T-helper 2 cell treated with Interferon-gamma antibody and Interleukin-4, amounts not matched to agents 100 ng/mL and 5 ng/mL, for 36 hours (primary cell): ENCODE results near the gene UCP1. TPM values are rescaled to one million over a fixed set of nuclear protein-coding genes. Genes with fewer than 3 reads are reported as not detected.

Experiments
- intact Hi-C: fragments of 100-400 bp; cut with micrococcal nuclease; formaldehyde crosslinking; loops from one replicate; pipeline ENCODE4 v1.15.1; 2023
- total RNA-seq: library from RNA; stranded (reverse); gene quantifications from 2 replicates; pipeline ENCODE4 v1.2.3, GENCODE V29; 2022

UCP1 gene
- not detected in 2 replicates for total RNA-seq

DNA sequence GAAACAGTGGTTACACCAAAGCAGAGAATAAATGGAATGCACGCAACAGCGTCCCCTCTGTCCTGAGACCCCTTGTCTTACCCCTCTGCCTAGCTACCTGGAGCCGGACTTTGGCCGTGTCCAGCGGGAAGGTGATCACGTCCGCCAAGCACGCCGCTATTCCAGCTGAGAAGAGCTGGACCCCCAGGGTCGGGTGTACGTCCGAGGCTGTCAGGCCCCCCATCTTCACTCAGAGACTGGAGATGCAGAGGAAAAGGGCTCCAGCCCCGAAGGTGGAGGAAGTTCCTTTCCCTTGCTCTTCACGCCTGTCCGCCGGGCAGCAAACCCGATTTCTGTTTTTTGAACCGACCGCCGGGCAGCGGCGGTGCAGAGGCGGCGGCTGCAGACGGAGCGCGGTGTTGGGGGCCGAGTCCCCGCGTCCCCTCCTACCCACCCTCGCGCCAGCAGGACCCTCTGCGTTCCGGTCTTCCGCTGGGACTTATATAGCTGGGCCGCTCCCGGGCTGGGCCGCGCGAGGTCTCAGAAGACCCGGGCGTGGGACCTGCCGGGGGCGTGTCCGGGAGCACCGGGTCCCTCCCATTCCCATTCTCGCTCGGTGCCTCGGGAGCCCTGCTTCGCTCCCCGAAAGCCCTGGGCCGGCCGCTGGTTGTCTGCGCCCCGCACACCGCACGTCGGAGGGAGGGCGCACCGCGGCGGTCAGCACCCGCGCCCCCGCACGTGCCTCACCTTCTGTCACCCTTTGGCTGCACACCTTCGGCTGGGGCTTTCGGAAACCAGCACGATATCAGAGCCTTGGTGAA, at the start of gene UCP1:
TSS of gene UCP1 (minus strand) at position 455 of the 800 bp plus-strand sequence. CDS start at position 223, 232 bp downstream.
- intact Hi-C loops = no loop called here

DNA sequence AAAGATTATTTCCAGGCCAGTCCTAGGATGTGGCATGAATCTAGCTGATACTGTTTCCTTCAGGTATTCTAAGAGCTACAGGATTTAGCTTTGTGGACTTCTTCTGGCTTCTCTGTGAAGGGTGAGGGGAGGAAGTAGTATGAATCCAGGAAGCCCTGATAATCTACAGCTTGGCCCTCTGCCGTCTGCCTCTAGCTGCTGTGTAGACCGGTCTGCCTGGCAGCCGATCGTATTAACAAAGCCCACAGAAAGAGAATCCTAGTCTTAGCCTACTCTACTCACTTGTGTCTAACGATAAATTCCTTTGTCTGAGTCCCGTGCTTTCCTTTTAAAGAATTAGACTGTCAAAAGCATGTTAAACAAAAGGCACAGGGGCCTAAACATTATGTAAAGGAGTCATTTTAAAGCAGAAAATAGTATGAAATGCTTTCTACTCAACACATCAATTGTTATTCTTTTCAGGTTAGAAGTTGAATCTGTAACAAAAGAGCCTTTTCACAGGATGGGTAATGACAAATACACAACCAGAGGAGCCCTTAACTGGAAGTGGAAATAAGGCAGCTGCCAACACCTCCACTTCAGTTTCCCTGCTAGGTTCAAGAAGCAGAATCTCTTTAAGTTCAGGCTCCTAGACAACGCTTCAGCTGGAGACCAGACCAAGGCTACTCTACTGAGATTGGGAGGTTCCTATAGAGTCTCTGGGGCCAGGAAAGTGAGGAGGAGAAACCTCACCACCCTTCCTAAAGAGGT, 48.9 kb upstream of the UCP1 start:
- intact Hi-C loops = loop anchor here (2.0 kb wide), 1 partner anchor 59 kb away; no protein-coding TSS in a partner anchor

DNA sequence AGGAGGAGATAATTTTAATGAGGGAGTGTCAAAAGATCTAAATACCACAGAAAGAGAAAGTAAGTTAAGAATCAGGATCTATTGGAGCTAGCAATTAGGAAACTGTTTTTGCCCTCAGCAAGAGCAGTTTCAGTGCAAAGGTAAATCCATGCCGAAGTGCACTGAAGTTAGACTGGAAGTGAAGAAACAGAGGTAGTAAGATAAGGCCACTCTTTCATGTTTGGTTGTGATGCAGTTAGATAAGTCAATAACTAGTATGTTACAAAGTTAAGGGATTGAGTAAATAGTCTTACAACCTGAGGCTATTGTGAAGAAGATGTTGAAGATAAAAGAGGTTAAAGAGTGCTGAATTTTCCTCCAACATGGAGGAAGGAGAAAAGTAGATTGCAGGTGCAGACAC, 46.7 kb upstream of the UCP1 start:
- intact Hi-C loops = no loop called here

GRCh38 chr4:140612357-140612756, 43.6 kb upstream of the UCP1 start:
- intact Hi-C loops = loop anchor here (5.0 kb wide), 1 partner anchor 90 kb away; the partner anchor contains the start of gene ELMOD2

DNA sequence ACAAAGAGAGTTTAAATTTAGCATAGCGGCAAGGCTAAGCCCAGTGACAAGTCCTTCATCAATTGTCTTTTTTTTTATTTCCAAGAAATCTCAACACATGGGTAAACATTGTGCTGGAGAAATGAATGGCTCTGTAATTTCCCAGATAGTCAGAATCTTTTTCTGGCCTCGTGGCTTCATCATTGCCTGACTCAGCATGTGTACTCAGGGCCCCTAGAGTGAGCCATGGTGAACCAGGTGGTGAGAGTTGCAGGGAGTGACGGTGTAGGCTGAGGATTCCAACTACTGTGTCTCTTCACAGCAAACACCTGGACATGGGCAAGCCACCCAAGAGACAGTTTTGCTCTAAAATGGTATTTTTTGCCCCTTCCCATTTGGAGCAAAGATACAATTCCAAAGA, 43.1 kb upstream of the UCP1 start:
- intact Hi-C loops = loop anchor here (5.0 kb wide), 1 partner anchor 90 kb away; the partner anchor contains the start of gene ELMOD2

DNA sequence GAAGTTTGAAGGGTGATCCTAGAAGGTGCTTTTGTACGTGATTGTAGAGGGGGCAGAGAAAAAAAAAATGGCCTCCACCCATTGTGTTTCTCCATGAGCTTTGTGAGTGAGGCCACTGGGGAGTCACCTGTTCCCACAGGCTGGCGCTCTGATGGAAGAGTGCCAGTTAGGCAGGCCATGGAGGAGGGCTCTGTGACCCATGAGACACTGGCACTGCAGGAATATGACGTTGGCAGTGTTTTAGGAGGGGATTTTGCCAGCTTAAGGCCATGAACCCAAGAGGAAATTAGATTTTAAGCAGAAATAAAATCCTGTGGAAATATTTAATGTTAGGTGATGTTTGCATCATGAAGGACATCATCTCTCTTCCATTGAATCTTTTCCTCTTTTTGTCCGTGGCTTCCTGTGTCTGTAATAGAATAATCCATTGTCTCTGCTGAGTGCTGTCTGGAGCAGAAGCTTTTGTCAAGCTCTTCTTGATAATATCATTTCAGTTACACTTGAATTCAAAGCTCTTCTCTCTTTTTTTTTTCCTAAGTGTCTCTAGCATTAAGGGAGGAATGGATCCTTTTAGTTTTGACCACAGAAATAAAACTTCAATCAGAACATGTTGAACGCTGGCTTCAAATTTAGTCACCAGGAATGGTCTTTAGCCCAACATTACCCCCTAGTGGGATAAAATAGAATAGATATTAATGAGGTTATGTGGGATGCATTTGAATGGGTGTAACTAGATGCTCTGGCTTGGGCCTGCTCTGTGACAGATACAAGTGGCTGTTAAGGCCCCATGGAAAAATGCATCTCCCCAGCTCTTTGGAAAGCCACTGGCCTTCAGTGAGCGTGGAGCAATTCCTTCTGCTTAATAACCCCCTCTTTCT, 41.0 kb upstream of the UCP1 start:
- intact Hi-C loops = loop anchor here (1.0 to 5.0 kb wide), 2 partner anchors 87 to 249 kb away; partner anchors contain the start of gene ELMOD2

DNA sequence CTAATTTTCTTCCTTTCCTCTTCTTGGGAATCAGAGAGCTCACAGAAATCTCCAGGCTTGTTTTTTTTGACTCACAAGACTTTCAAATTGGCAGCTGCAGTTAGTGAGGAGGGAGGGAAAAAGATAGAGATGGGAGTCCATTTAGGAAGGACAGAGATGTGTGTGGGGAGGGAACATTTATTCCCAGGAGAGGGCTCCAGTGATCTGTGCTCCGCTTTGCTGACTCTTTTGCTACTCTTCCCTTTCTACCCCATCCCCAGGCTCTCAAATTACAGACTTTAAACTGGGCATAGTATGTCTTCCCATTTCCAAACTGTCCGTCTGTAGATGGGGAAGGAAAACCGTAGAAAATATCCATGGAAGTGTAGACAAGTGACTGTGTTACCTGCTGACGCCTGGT, 39.1 kb upstream of the UCP1 start:
- intact Hi-C loops = no loop called here

DNA sequence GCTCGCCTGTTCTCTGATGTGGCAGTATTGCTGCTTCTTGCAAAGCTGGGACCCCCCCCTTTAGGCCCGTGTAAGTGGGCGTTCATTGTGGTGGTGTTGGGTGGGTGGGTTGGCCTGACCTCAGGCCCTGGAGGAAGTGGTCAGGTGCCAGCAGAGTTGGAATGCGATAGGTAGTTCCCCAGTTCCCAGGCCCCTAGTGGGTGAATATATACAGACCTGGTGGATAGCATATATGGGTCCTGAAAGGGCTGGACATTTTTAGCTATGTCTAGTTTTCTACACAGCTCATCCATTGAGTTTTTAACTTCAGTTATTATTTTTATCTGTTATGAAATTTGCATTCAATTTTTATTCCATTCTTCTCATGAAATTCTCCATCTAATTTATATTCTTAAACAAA, 35.8 kb upstream of the UCP1 start:
- intact Hi-C loops = no loop called here

GRCh38 chr4:140603286-140603685, 34.5 kb upstream of the UCP1 start:
- intact Hi-C loops = no loop called here

DNA sequence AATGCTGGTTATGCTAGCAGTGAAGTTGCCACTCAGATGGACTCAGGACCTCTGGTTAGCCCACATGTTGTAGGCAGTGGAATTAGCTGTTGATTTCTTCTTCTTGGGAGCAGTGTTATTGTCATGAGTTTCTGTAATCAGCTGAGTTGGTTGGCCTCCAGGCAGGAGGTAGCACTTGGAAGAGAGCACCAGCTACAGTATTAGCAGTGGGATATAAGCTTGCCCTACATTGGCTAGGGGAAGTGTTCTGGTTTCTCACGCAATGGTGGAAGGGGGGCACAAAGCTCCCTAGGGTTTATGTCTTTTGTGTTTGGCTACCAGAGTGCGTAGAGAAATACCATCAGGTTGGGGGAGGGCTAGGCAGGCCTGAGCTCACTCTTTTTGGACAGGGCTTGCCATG, 34.0 kb upstream of the UCP1 start:
- intact Hi-C loops = no loop called here

GRCh38 chr4:140600408-140600807, 31.6 kb upstream of the UCP1 start:
- intact Hi-C loops = no loop called here

DNA sequence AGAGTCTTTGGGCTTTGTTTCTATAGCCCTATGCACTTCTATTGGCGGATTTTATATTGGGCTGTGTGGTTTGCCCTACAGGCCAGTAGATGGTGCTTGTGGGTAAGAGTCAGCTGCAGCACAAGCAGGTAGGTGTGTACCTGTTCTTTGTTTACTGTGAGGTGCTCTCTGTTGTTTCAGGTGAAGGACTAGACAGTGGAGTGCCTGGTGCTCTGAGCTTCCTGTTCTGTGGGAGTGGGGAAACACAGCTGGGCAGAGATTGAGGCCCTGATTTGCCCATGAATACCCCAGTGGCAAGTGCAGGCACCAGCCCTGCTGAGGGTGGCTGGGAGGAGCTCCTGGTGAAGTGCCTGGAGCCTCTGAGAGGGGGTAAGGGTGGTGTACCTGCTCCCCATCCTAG, 26.3 kb upstream of the UCP1 start:
- intact Hi-C loops = no loop called here

- intact Hi-C loops = no loop called here
Measured at GRCh38 chr4:140584439-140584838, 15.7 kb upstream of the UCP1 start.

- intact Hi-C loops = no loop called here
Measured at GRCh38 chr4:140581078-140581477, 12.3 kb upstream of the UCP1 start.

DNA sequence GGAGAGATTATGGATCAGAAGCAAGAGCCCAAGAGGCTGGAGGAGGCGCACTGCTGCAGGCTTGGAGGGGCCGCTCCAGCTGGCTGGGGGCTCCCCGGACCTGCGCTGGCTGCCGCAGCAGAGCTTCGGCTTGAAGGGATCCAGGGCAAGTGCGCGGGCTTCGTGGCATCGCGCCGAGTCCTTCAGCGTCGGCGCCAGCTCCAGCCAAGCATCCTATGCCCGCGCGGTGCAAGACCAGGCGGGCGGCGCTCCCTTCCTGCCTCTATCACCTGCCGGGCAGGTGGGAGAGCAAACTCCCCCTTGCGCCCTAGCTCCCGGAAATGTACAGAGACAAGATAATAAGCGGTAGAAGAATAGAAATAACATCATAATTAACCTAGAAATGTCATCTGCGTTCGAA, 10.5 kb upstream of the UCP1 start:
- intact Hi-C loops = no loop called here

DNA sequence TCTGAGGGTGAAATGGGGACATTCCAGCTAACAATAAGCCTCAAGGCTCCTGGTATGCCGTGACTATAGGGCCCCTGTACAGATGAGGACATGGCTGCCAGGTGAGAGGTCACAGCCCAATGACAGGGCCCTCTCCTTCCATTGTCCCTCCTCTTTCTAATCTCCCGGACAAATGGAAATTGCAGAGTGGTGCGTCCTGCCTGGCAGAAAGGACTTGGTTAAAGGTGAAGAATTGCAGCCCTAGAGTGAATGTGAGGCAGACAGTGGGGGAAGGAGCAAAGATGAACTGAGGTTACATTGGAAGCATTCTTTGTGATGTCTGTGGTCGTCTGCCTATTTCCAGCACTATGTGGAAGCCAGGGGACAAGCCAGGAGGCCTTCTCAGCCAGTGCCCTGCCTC, 6.7 kb upstream of the UCP1 start:
- intact Hi-C loops = no loop called here

GRCh38 chr4:140571620-140572019, 2.9 kb upstream of the UCP1 start:
- intact Hi-C loops = no loop called here

- intact Hi-C loops = no loop called here
Measured at GRCh38 chr4:140569307-140569638, 512 bp upstream of the UCP1 start.

GRCh38 chr4:140559696-140560095, 9.1 kb downstream of the UCP1 start:
- intact Hi-C loops = loop anchor here (2.0 kb wide), 1 partner anchor 57 kb away; no protein-coding TSS in a partner anchor

GRCh38 chr4:140557831-140558435, 10.8 kb downstream of the UCP1 start:
- intact Hi-C loops = loop anchor here (2.0 kb wide), 2 partner anchors 33 to 59 kb away; partner anchors contain the start of gene ELMOD2
